ENCODE measurements around the gene CRYM.
"Not testable (repeated sequence)": the region's sequence is repeated elsewhere in the genome, so short reads cannot be mapped to it uniquely, and the experiment has no call there.

DNA sequence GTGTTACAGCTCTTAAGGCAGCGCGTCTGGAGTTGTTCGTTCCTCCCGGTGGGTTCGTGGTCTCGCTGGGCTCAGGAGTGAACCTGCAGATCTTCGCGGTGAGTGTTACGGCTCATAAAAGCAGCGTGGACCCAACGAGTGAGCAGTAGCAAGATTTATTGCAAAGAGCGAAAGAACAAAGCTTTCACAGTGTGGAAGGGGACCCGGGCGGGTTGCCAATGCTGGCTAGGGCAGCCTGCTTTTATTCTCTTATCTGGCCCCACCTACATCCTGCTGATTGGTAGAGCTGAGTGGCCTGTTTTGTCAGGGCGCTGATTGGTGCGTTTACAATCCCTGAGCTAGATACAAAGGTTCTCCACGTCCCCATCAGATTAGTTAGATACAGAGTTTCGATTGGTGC is 34.0 kb upstream of the CRYM start:
- TF ChIP-seq POLR2A (IDR thresholded peaks at IDR 0.05): not testable (repeated sequence)
- TF ChIP-seq, protein P1, sequence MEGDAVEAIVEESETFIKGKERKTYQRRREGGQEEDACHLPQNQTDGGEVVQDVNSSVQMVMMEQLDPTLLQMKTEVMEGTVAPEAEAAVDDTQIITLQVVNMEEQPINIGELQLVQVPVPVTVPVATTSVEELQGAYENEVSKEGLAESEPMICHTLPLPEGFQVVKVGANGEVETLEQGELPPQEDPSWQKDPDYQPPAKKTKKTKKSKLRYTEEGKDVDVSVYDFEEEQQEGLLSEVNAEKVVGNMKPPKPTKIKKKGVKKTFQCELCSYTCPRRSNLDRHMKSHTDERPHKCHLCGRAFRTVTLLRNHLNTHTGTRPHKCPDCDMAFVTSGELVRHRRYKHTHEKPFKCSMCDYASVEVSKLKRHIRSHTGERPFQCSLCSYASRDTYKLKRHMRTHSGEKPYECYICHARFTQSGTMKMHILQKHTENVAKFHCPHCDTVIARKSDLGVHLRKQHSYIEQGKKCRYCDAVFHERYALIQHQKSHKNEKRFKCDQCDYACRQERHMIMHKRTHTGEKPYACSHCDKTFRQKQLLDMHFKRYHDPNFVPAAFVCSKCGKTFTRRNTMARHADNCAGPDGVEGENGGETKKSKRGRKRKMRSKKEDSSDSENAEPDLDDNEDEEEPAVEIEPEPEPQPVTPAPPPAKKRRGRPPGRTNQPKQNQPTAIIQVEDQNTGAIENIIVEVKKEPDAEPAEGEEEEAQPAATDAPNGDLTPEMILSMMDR (IDR thresholded peaks at IDR 0.05): not testable (repeated sequence)
